Activated naive CD4-positive, alpha-beta T cell treated with anti-CD3 and anti-CD28 coated beads, Interleukin-2, amount 10 ng/mL, durations not matched to agents 7 days and 5 days (primary cell): ENCODE data around the gene ELP2.
"Not testable (repeated sequence)": the region's sequence is repeated elsewhere in the genome, so short reads cannot be mapped to it uniquely, and the experiment has no call there.

ENCODE experiments used
- CTCF ChIA-PET: fragments of 350-600 bp; sonication (Branson Sonifier 250); formaldehyde crosslinking; loops from one replicate; lab custom pipeline; 2021; ENCODE audit warnings: antibody characterized with exemption; lab: Charles Lee
- DNase-seq: peaks from one replicate; pipeline ENCODE4 v3.0.0-alpha.2; 2020
- H3K27ac Mint-ChIP-seq: one replicate; pipeline ENCODE4 v1.8.0; 2021; ENCODE audit warnings: mild to moderate bottlenecking, moderate library complexity, mixed read lengths
- H3K27me3 Mint-ChIP-seq: one replicate; pipeline ENCODE4 v1.8.0; 2021; ENCODE audit warnings: mild to moderate bottlenecking, mixed read lengths
- H3K36me3 Mint-ChIP-seq: one replicate; pipeline ENCODE4 v1.8.0; 2021; ENCODE audit warnings: mixed read lengths
- H3K4me1 Mint-ChIP-seq: one replicate; pipeline ENCODE4 v1.8.0; 2021; ENCODE audit warnings: mixed read lengths
- H3K4me3 Mint-ChIP-seq: one replicate; pipeline ENCODE4 v1.8.0; 2021; ENCODE audit warnings: mild to moderate bottlenecking, moderate library complexity, mixed read lengths
- H3K9me3 Mint-ChIP-seq: one replicate; pipeline ENCODE4 v1.8.0; 2021; ENCODE audit warnings: mixed read lengths

ELP2 gene

DNA sequence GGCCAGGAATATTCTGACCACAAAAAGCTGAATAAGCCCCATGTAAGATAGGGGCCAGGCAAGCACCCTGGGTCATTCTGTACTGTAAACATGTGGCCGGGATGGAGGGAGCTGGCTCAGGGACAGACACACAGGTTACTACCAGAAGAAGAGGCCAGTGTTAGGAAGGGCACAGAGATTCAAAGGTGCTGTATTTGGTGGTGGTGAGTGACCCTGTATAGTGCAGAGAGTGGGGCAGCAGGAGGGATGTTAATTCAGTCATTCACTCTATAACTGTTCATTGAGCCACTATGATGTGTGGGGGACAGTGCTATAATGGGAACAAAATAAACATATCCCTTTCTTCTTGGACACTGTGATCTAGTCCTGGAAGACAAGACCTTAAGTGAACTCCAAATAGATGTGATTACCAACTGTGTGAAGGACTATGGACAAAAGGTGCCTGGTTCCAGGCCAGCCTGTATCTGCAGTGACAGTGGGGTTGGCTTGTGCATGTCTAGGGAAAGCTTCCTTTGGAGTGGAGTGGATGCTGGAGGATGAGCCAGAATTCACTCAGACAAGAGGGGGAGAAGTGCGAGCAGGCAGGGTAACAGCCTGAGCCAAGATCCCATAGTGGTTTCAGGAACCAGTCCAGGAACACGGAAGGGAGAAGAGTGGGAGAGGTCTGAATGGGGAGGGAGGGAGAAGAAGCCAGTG lies 65.9 kb downstream of the ELP2 start:
- Mint-ChIP-seq H3K4me1 (no peaks in the 10 kb centered on the region), H3K36me3 (no peaks in the 10 kb centered on the region), H3K27me3 (peaks cover 5% of the 10 kb centered on the region), H3K9me3 (no peaks in the 10 kb centered on the region), H3K27ac (no peak overlapping the region), H3K4me3 (no peak overlapping the region)
- DNase-seq: no peak
- CTCF ChIA-PET: no interaction called here

DNA sequence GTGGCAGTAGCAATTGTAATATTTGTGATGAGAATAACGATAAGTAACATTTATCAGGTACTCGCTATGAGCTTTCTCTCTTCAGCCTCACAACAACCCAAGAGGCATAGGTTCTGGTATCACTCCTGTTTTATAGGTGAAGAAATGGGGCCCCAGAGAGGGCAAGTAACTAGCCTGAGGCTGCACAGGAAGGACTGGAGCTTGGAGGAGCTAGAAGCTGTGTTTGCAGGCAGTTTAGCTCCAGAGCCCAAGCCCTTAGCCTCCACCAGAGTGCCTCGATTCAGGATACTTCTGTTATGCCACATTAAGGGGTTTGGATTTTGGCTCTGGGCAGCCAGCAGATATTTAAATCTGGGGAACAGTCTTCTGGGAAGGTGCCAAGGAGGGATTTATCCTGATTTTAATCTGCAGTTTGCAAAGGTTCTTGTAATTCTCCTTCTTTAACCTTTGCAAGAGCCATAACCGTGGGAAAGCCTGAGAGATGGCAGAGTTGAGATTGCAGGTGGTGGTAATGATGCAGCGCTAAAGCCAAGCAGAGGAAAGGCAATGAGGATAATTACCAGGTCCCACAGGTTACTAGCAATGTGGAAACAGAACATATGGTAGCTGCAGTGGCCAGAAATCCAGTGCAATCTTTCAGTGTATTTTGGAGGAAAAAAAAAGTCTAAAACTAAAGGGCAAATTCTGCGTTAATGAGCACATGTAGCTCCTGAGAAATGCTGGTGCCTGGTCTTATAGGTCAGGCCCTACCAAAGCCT lies 66.7 kb downstream of the ELP2 start:
- Mint-ChIP-seq H3K27ac (no peak overlapping the region), H3K9me3 (no peaks in the 10 kb centered on the region), H3K4me3 (no peak overlapping the region), H3K27me3 (peaks cover 5% of the 10 kb centered on the region), H3K4me1 (no peaks in the 10 kb centered on the region), H3K36me3 (no peaks in the 10 kb centered on the region)
- CTCF ChIA-PET: no interaction called here
- no peak for DNase-seq

DNA sequence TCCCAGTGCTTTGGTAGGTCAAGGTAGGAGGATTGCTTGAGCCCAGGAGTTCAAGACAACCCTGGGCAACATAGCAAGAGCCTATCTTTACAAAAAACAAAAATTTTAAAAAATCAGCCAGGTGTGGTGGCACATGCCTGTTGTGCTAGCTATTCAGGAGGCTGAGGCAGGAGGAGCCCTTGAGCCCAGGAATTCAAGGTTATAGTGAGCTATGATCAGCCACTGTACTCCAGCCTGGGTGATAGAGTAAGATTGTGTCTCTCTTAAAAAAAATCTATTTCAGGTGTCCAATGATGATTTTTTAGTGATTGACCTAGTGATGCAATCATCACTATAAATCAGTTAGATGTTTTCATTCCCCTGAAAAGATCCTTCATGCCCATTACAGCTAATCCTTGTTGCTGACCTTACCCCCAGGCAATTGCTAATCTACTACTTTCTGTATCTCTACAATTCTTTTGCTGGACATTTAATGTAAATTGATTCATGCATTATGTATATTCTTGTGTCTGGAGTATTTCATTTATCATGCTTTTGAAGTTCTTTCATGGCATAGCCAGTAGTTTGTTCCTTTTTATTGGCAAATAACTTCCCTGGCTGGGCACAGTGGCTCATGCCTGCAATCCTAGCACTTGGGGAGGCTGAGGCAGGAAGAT lies 67.9 kb downstream of the ELP2 start:
- no peaks in the 10 kb centered on the region for H3K36me3 Mint-ChIP-seq
- no peak for DNase-seq
- H3K27me3 Mint-ChIP-seq: peaks cover 9% of the 10 kb centered on the region
- H3K4me3 Mint-ChIP-seq: no peak overlapping the region
- CTCF ChIA-PET: no interaction called here
- no peaks in the 10 kb centered on the region for H3K9me3 Mint-ChIP-seq
- no peaks in the 10 kb centered on the region for H3K4me1 Mint-ChIP-seq
- H3K27ac Mint-ChIP-seq: no peak overlapping the region

GRCh38 chr18:36199691-36200295 lies 70.1 kb downstream of the ELP2 start:
- DNase-seq: no peak
- CTCF ChIA-PET: no interaction called here
- Mint-ChIP-seq H3K27ac (no peak overlapping the region), H3K27me3 (peaks cover 10% of the 10 kb centered on the region), H3K4me3 (no peak overlapping the region), H3K36me3 (no peaks in the 10 kb centered on the region), H3K9me3 (no peaks in the 10 kb centered on the region), H3K4me1 (no peaks in the 10 kb centered on the region)

GRCh38 chr18:36200354-36200771 lies 70.7 kb downstream of the ELP2 start:
- Mint-ChIP-seq H3K4me1 (no peaks in the 10 kb centered on the region), H3K27me3 (peaks cover 12% of the 10 kb centered on the region), H3K4me3 (no peak overlapping the region), H3K9me3 (no peaks in the 10 kb centered on the region), H3K27ac (no peak overlapping the region), H3K36me3 (no peaks in the 10 kb centered on the region)
- DNase-seq: no peak
- CTCF ChIA-PET: no interaction called here

GRCh38 chr18:36201765-36202164 lies 72.1 kb downstream of the ELP2 start:
- no peak overlapping the region for H3K27ac Mint-ChIP-seq
- DNase-seq: no peak
- H3K9me3 Mint-ChIP-seq: no peaks in the 10 kb centered on the region
- no peaks in the 10 kb centered on the region for H3K36me3 Mint-ChIP-seq
- CTCF ChIA-PET: no interaction called here
- no peak overlapping the region for H3K4me3 Mint-ChIP-seq
- H3K27me3 Mint-ChIP-seq: peaks cover 15% of the 10 kb centered on the region
- no peaks in the 10 kb centered on the region for H3K4me1 Mint-ChIP-seq

DNA sequence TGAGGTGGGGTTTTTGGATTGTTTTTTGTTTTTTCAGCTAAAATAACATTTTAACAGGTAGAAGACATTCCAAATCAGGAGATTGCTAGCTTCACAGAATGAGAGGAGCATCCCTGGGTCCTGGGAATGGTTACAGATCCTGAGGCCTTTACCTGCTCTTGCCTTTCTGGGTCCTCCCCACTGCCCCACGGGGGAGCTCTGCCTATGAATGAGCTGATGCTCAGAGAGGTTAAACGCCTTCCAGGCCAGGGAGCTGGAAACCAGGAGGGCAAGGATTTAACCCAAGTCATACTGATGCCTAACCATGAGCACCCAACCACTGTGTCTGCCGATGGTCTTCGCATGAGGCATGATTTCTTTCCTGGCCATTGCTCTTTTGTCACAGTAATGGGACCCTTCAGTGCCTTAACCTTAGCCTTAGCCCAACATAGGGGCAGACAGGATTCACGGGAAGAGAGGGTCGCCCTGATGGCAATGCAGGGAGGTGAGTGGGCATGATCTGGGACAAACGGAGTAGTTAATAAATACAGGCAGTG lies 73.7 kb downstream of the ELP2 start:
- H3K4me1 Mint-ChIP-seq: no peaks in the 10 kb centered on the region
- H3K4me3 Mint-ChIP-seq: no peak overlapping the region
- no peaks in the 10 kb centered on the region for H3K9me3 Mint-ChIP-seq
- H3K36me3 Mint-ChIP-seq: no peaks in the 10 kb centered on the region
- H3K27ac Mint-ChIP-seq: no peak overlapping the region
- CTCF ChIA-PET: no interaction called here
- H3K27me3 Mint-ChIP-seq: peaks cover 15% of the 10 kb centered on the region
- no peak for DNase-seq

DNA sequence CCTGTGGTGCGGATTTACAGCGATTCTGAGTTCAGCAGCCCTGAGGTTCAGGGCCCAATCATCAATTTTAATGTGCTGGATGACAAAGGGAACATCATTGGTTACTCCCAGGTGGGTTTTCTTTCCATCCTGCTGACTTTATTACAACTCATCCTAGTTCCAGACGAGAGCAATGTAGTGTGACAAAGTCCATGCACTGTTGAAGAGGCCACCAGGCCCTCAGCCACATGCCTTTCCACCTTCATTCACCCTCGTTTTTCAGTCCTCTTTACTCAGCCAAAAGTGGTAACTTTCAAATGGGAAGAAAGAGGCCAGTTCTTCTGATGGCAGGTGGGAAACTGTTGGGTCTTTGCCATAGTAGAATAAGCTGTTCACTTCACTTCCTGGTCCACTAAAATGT lies 75.5 kb downstream of the ELP2 start:
- no peak for DNase-seq
- Mint-ChIP-seq H3K36me3 (no peaks in the 10 kb centered on the region), H3K9me3 (no peaks in the 10 kb centered on the region), H3K27me3 (peaks cover 15% of the 10 kb centered on the region), H3K27ac (no peak overlapping the region), H3K4me3 (no peak overlapping the region), H3K4me1 (no peaks in the 10 kb centered on the region)
- CTCF ChIA-PET: no interaction called here

DNA sequence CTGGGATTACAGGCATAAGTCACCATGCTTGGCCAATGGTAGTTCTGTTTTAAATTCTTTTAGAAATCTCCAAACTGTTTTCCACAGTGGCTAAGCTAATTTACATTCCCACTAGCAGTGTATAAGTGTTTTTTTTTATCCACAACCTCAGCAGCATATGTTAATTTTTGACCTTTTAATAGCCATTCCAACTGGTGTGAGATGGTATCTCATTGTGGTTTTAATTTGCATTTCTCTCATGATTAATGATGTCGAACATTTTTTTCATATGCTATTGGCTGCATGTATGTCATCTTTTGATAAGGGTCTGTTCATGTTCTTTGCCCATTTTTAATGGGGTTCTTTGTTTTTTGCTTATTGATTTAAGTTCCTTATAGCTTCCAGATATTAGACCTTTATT lies 77.6 kb downstream of the ELP2 start:
- Mint-ChIP-seq H3K27ac (no peak overlapping the region), H3K27me3 (peaks cover 18% of the 10 kb centered on the region), H3K4me1 (no peaks in the 10 kb centered on the region), H3K36me3 (no peaks in the 10 kb centered on the region), H3K9me3 (no peaks in the 10 kb centered on the region), H3K4me3 (no peak overlapping the region)
- CTCF ChIA-PET: no interaction called here
- no peak for DNase-seq

DNA sequence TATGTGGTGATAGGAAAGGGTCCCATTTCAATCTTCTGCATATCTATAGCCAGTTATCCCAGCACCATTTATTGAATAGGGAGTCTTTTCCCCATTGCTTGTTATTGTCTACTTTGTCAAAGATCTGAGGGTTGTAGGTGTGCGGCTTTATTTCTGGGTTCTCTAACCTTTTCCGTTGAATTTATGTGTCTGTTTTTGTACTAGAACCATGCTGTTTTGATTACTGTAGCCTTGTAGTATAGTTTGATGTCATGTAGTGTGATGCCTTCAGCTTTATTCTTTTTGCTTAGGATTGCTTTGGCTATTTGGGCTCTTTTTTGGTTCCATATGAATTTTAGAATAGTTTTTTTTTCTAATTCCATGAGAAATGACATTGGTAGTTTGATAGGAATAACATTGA lies 78.3 kb downstream of the ELP2 start:
- H3K9me3 Mint-ChIP-seq, H3K36me3 Mint-ChIP-seq, H3K4me1 Mint-ChIP-seq, DNase-seq, CTCF ChIA-PET, H3K4me3 Mint-ChIP-seq, H3K27ac Mint-ChIP-seq: not testable (repeated sequence)
- peaks cover 13% of the 10 kb centered on the region for H3K27me3 Mint-ChIP-seq

GRCh38 chr18:36211612-36212065 lies 81.9 kb downstream of the ELP2 start:
- no peak for DNase-seq
- Mint-ChIP-seq H3K36me3 (no peaks in the 10 kb centered on the region), H3K4me1 (no peaks in the 10 kb centered on the region), H3K27ac (no peak overlapping the region), H3K27me3 (peaks cover 9% of the 10 kb centered on the region), H3K9me3 (no peaks in the 10 kb centered on the region), H3K4me3 (no peak overlapping the region)
- CTCF ChIA-PET: no interaction called here

DNA sequence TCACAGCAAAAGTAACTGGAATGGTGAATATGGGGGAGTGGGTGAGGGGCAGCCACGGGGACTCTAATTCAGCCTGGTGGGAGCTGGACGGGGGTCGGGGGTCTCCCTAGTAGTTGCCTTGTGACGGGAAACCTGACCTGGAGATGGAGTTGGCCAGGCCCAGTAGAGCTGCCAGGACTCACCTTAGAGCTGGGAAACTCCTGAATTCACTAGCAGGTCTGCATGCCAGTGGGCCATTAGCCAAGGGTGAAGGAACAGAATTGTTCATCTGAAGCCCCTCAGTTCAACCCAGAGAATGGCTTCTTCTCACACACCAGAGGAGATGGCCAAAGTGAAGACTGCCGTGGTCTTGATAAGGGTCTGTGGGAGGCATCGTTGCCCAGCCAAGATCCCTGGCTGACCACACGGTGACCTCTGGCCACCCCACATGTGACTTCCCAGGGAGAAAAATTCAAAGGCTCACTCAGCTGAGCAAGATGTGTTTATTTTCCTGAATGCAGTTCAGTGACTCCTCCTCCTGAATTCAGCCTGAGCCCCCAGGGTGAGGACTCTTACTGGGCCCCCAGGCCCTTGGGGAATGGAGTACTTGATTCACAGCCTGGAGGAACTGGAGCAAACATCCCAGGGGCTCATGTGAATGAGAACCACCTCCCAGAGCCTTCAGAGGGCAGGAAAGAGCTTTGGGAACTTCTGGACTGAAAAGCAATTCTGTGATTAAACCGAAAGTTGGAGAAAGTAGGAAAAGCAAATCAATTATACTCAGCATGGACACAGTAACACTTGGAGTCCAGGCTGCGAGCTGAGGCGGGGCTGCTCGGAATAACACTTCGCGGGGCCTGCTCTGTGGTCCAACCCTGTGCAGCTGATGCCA lies 82.8 kb downstream of the ELP2 start:
- no peak overlapping the region for H3K27ac Mint-ChIP-seq
- H3K36me3 Mint-ChIP-seq: no peaks in the 10 kb centered on the region
- peaks cover 9% of the 10 kb centered on the region for H3K27me3 Mint-ChIP-seq
- H3K4me1 Mint-ChIP-seq: no peaks in the 10 kb centered on the region
- no peaks in the 10 kb centered on the region for H3K9me3 Mint-ChIP-seq
- CTCF ChIA-PET: no interaction called here
- no peak overlapping the region for H3K4me3 Mint-ChIP-seq
- DNase-seq: no peak

DNA sequence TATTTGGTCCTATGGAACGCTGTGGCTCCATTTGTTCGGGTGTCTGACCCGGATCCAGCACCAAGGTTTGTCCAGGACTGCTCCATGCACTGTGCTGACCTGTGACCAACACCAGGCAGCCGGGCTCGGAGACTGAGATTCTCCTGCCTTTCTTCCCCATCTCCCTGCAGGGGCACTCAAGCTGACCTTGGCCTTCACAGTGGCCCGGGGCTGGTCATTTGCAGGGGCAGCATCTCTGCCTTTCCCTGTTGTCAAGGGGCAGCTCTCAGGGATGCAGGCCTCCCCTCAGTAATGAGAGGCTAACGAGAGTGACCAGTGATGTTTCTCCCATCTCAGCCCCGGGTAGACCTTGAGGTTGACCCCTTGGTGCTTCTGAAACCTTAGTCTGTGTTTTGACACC lies 85.1 kb downstream of the ELP2 start:
- Mint-ChIP-seq H3K9me3 (no peaks in the 10 kb centered on the region), H3K4me3 (no peak overlapping the region), H3K27ac (no peak overlapping the region), H3K27me3 (peaks cover 9% of the 10 kb centered on the region), H3K36me3 (no peaks in the 10 kb centered on the region), H3K4me1 (no peaks in the 10 kb centered on the region)
- DNase-seq: no peak
- CTCF ChIA-PET: no interaction called here
